K562 (cell line): ENCODE results near the gene FRMD4B. TPM values are rescaled to one million over a fixed set of nuclear protein-coding genes. Genes with fewer than 3 reads are reported as not detected.

Experiments used
- ATAC-seq: fragments of 200-7000 bp; cut with Tn5 transposase; 3 replicates; pipeline ENCODE4 v1.9.1; 2020; ENCODE audit warnings: moderate library complexity
- BruUV-seq: library from RNA; stranded (reverse); fragments of 400-500 nt; replicated peaks from 2 replicates; lab custom pipeline; 2021; lab: Mats Ljungman, UMichigan
- CTCF ChIA-PET: fragments of 300-600 bp; formaldehyde crosslinking; extraction: SDS; loops from one replicate; lab custom pipeline; 2021; ENCODE audit warnings: low intra/inter-chr PET ratio; lab: Yijun Ruan, JAX
- POLR2A ChIA-PET: fragments of 300-600, 350-650 bp; sonication (Branson Sonifier 250); formaldehyde crosslinking; extraction: SDS; loops from one replicate; lab custom pipeline; 2021; ENCODE audit warnings: antibody characterized with exemption, inconsistent platforms; lab: Yijun Ruan, JAX
- DNase-seq, 4 experiments: peaks; one replicate each; pipeline versions ENCODE4 v3.0.0 to v3.0.0-alpha.2; 2011 to 2018; ENCODE audit warnings: low spot score in 3 of 4, mixed read lengths in 3 of 4; ENCODE audit errors: extremely low read depth in 1 of 4
- FAIRE-seq: peaks from 2 replicates; lab custom pipeline; 2011; peaks lifted over from hg19 to GRCh38; lab: Jason Lieb, UNC
- H2AFZ ChIP-seq: 2 replicates; pipeline ENCODE4 v1.6.0; 2011; ENCODE audit warnings: low read depth, low read length, control low read depth, inconsistent platforms
- H3K27ac ChIP-seq: fragments of 200-600 bp; 3 replicates; pipeline ENCODE4 v1.8.0; 2011; ENCODE audit warnings: low read depth, mild to moderate bottlenecking, control low read depth, inconsistent platforms, low read length, moderate library complexity, mixed read lengths; ENCODE audit errors: extremely low read depth
- H3K27me3 ChIP-seq, 2 experiments: fragments of 300-600 bp in 1 of 2; 2 replicates in 1 of 2; 3 replicates in 1 of 2; pipeline versions ENCODE4 v1.6.0 to v1.8.0; 2011; ENCODE audit warnings: inconsistent platforms in 2 of 2, low read length in 2 of 2, mild to moderate bottlenecking in 1 of 2, mixed read lengths in 1 of 2, moderate library complexity in 1 of 2; ENCODE audit not compliant: control insufficient read depth in 2 of 2, insufficient read depth in 2 of 2
- H3K36me3 ChIP-seq: fragments of 300-600 bp; 3 replicates; pipeline ENCODE4 v1.8.0; 2011; ENCODE audit warnings: mild to moderate bottlenecking, low read length, inconsistent platforms; ENCODE audit not compliant: control insufficient read depth, insufficient read depth
- H3K4me1 ChIP-seq, 2 experiments: fragments of 200-600 bp in 1 of 2; replicated peaks in 1 of 2; 2 replicates in 1 of 2; 3 replicates in 1 of 2; pipeline versions ENCODE4 v1.5.1 to v1.8.0; 2011; ENCODE audit warnings: inconsistent platforms in 2 of 2, low read length in 2 of 2, mild to moderate bottlenecking in 1 of 2, mixed read lengths in 1 of 2, moderate library complexity in 1 of 2; ENCODE audit not compliant: control insufficient read depth in 2 of 2, insufficient read depth in 2 of 2
- H3K4me2 ChIP-seq: 2 replicates; pipeline ENCODE4 v1.6.1; 2011; ENCODE audit warnings: low read length, control low read depth, inconsistent platforms, mixed read lengths; ENCODE audit not compliant: insufficient read depth
- H3K4me3 ChIP-seq: fragments of 200-600 bp; sonication (generic), shearing (Covaris generic); 2 replicates; pipeline ENCODE4 v1.5.1; 2016; ENCODE audit warnings: control low read depth, inconsistent platforms
- H3K79me2 ChIP-seq: fragments of 200-600 bp; 3 replicates; pipeline ENCODE4 v1.8.0; 2011; ENCODE audit warnings: low read length, inconsistent platforms; ENCODE audit not compliant: control insufficient read depth, insufficient read depth
- H3K9ac ChIP-seq, 2 experiments: 2 replicates each; pipeline versions ENCODE4 v1.6.0 to v1.6.1; 2011; ENCODE audit warnings: low read depth in 2 of 2, low read length in 2 of 2, control low read depth in 1 of 2, inconsistent platforms in 1 of 2, mild to moderate bottlenecking in 1 of 2, mixed read lengths in 1 of 2; ENCODE audit not compliant: insufficient read depth in 1 of 2
- H3K9me1 ChIP-seq: one replicate; pipeline ENCODE4 v1.6.0; 2011; ENCODE audit warnings: inconsistent platforms, mild to moderate bottlenecking, low read length, moderate library complexity; ENCODE audit not compliant: control insufficient read depth, insufficient read depth
- H3K9me3 ChIP-seq: replicated peaks from 2 replicates; pipeline ENCODE4 v1.5.1; 2011; ENCODE audit warnings: low read depth, low read length, inconsistent platforms; ENCODE audit not compliant: control insufficient read depth, insufficient read depth
- H4K20me1 ChIP-seq: replicated peaks from 2 replicates; pipeline ENCODE4 v1.6.1; 2011; ENCODE audit warnings: low read length, inconsistent platforms, mixed read lengths; ENCODE audit not compliant: control insufficient read depth, insufficient read depth
- ARID3B ChIP-seq: fragments of 250-450 bp; sonication (Bioruptor Pico); IDR thresholded peaks from 2 replicates; pipeline ENCODE4 v1.4.0; 2020; ENCODE audit warnings: borderline replicate concordance
- BMI1 ChIP-seq: fragments of 150-350 bp; IDR thresholded peaks from 2 replicates; pipeline ENCODE4 v1.6.1; 2014; ENCODE audit warnings: low read length
- BRCA1 ChIP-seq, 2 experiments: fragments of 450-650 bp in 1 of 2; sonication (generic) in 1 of 2; formaldehyde crosslinking in 1 of 2; IDR thresholded peaks; 2 replicates each; pipeline versions ENCODE4 v1.5.0 to v1.6.1; 2017 to 2020; ENCODE audit warnings: mild to moderate bottlenecking in 1 of 2, missing genetic modification reagents in 1 of 2
- CUX1 ChIP-seq: fragments of 200-800 bp; sonication (Bioruptor generic); IDR thresholded peaks from 2 replicates; pipeline ENCODE4 v1.6.1; 2016; ENCODE audit warnings: missing genetic modification characterization, missing compliant biosample characterization
- HNRNPUL1 ChIP-seq: fragments of 200-400 bp; formaldehyde crosslinking; IDR thresholded peaks from 2 replicates; pipeline ENCODE4 v1.6.1; 2017; ENCODE audit warnings: low read length
- KDM1A ChIP-seq, 2 experiments: fragments of 450-650 bp; IDR thresholded peaks; 2 replicates each; pipeline ENCODE4 v1.6.1; 2016; ENCODE audit warnings: mild to moderate bottlenecking in 2 of 2
- MYC ChIP-seq, 2 experiments: fragments of 250-450 bp in 1 of 2; sonication (Bioruptor Pico) in 1 of 2; IDR thresholded peaks; 2 replicates each; pipeline versions ENCODE4 v1.5.1 to v1.6.1; 2012 to 2021; ENCODE audit warnings: low read depth in 2 of 2, borderline replicate concordance in 1 of 2, improper control_type of control experiment in 1 of 2, low read length in 1 of 2, mild to moderate bottlenecking in 1 of 2, moderate library complexity in 1 of 2
- NRF1 ChIP-seq, 2 experiments: fragments of 450-650 bp; IDR thresholded peaks in 1 of 2; conservative IDR thresholded peaks in 1 of 2; 2 replicates each; pipeline ENCODE4 v1.6.1; 2014; ENCODE audit warnings: mild to moderate bottlenecking in 2 of 2
- RFX5 ChIP-seq: IDR thresholded peaks from 2 replicates; pipeline ENCODE4 v1.6.1; 2011; ENCODE audit warnings: low read depth, mild to moderate bottlenecking, improper control_type of control experiment, low read length
- SIX5 ChIP-seq, 2 experiments: IDR thresholded peaks; 2 replicates each; pipeline ENCODE4 v1.6.1; 2011; ENCODE audit warnings: low read length in 2 of 2, borderline replicate concordance in 1 of 2, low read depth in 1 of 2, mild to moderate bottlenecking in 1 of 2, moderate library complexity in 1 of 2; ENCODE audit not compliant: insufficient read depth in 1 of 2
- SRSF1 ChIP-seq: fragments of 200-400 bp; formaldehyde crosslinking; IDR thresholded peaks from 2 replicates; pipeline ENCODE4 v1.6.1; 2017; ENCODE audit warnings: mild to moderate bottlenecking, low read depth, low read length, moderate library complexity
- ZNF165 ChIP-seq: fragments of 250-450 bp; sonication (Bioruptor Pico); IDR thresholded peaks from 2 replicates; pipeline ENCODE4 v1.4.0; 2020; ENCODE audit warnings: borderline replicate concordance
- ZNF551 ChIP-seq: fragments of 250-450 bp; sonication (Bioruptor Pico); IDR thresholded peaks from 2 replicates; pipeline ENCODE4 v1.5.0; 2021; ENCODE audit warnings: mild to moderate bottlenecking, moderate library complexity
- ZNF77 ChIP-seq: fragments of 250-450 bp; sonication (Bioruptor Pico); IDR thresholded peaks from 2 replicates; pipeline ENCODE4 v1.5.0; 2020
- WGBS: fragments of 100-300 bp; shearing (Covaris generic); methylation state at CpG from one replicate; pipeline ENCODE4 v1.1.6; 2016; ENCODE audit warnings: low coverage, mixed read lengths; ENCODE audit not compliant: insufficient coverage; ENCODE audit errors: missing lambda C conversion rate; 5-methylcytosine and 5-hydroxymethylcytosine counted together
- in situ Hi-C: fragments of 300-500 bp; cut with MboI; formaldehyde crosslinking; loops from 4 replicates; pipeline ENCODE4 v1.15.0; 2018; ENCODE audit warnings: inconsistent platforms, mixed read lengths
- intact Hi-C: fragments of 100-400 bp; cut with micrococcal nuclease; formaldehyde crosslinking; loops from 2 replicates; pipeline ENCODE4 v1.14.2; 2022
- polyA plus RNA-seq, 8 experiments: library from polyadenylated mRNA; depleted of rRNA in 4 of 8; stranded (reverse) in 5 of 8; unstranded in 3 of 8; fragments of >200 nt; fragmentation: Nextera tagmentation in 2 of 8; fragmentation: Illumina TruSeq in 1 of 8; extraction: Ambion mirVana in 2 of 8; extraction: Trizol in 1 of 8; gene quantifications; 2 replicates each; pipeline versions ENCODE4 v1.2.1 to v1.2.3, GENCODE V29; 2011 to 2014; ENCODE audit warnings: inconsistent platforms in 1 of 8, missing spikeins in 1 of 8
- total RNA-seq, 7 experiments: library from RNA; depleted of rRNA in 6 of 7; stranded (reverse); fragments of >200 nt in 6 of 7; fragmentation: Illumina TruSeq in 2 of 7; extraction: Trizol in 2 of 7; gene quantifications; 2 replicates each; pipeline versions ENCODE4 v1.2.1 to v1.2.3, GENCODE V29; 2011 to 2021; ENCODE audit warnings: low replicate concordance in 1 of 7

The FRMD4B gene
- total and polyA plus RNA-seq, 9 of the 15 experiments (the other 6 are each of a cell fraction or from before 2014, with no cell fraction given): 0.03 to 0.09 (median 0.04) TPM; not detected in 3

- TF ChIP-seq CUX1 (CRISPR knock-in tag): no peak
- TF ChIP-seq HNRNPUL1: no peak
- TF ChIP-seq BMI1: no peak
- TF ChIP-seq, all 486 proteins: peak for 0
These were observed 178.9 kb downstream of the FRMD4B start (continued) for GRCh38 chr3:69207031-69207430.

GRCh38 chr3:69205385-69205784 is 180.5 kb downstream of the FRMD4B start:
- Histone ChIP-seq H3K4me3 (no peak overlapping the region), H3K9me1 (no peaks in the 10 kb centered on the region), H3K9ac (no peak overlapping the region), H4K20me1 (no peaks in the 10 kb centered on the region), H3K4me2 (no peak overlapping the region), H3K27ac (no peak overlapping the region)
- 9% methylated on average over 1 of the region's 1 CpG for WGBS
- no TSS peak for BruUV-seq
- CTCF ChIA-PET: no interaction called here
- ATAC-seq (no peak), FAIRE-seq (no peak)
- in situ Hi-C loops (no loop called here), intact Hi-C loops (no loop called here)
- TF ChIP-seq ZNF165 (CRISPR knock-in tag): no peak
- no peak for TF ChIP-seq ZNF77 (CRISPR knock-in tag)
- no peak for TF ChIP-seq SIX5 (IDR thresholded peaks at IDR 0.05; ENCODE audit: borderline replicate concordance in 1 of 2, insufficient read depth in 1 of 2, low read depth in 1 of 2, low read length in 2 of 2)
- no peak for TF ChIP-seq ARID3B (CRISPR knock-in tag)
- no peak for TF ChIP-seq BMI1
- no peak for TF ChIP-seq BRCA1 (IDR thresholded peaks at IDR 0.05)
- TF ChIP-seq BRCA1 (CRISPR knock-in tag; IDR thresholded peaks at IDR 0.05): no peak
- TF ChIP-seq MYC (IDR thresholded peaks at IDR 0.05; ENCODE audit: low read depth, low read length): no peak
- no peak for TF ChIP-seq MYC (CRISPR knock-in tag; IDR thresholded peaks at IDR 0.05; ENCODE audit: borderline replicate concordance, low read depth)
- TF ChIP-seq RFX5: no peak
- TF ChIP-seq KDM1A (IDR thresholded peaks at IDR 0.05): no peak
- no peak for TF ChIP-seq SRSF1
- TF ChIP-seq ZNF551 (CRISPR knock-in tag): no peak
- TF ChIP-seq NRF1 (conservative IDR thresholded peaks at IDR 0.05 in 1 of 2, IDR thresholded peaks at IDR 0.05 in 1 of 2): no peak
- TF ChIP-seq, all 486 proteins: peak for 0
- no peak for DNase-seq
- Histone ChIP-seq H3K27me3 (peaks cover 0 to 5% of the 10 kb centered on the region in 2 experiments; a peak in 3 of 5 replicates), H3K36me3 (no peaks in the 10 kb centered on the region), H3K9me3 (no peaks in the 10 kb centered on the region), H3K79me2 (no peaks in the 10 kb centered on the region), H2AFZ (no peak overlapping the region), H3K4me1 (no peaks in the 10 kb centered on the region)
- POLR2A ChIA-PET: no interaction called here
